GM18907 (cell line): Measurements from ENCODE around the gene ERC1.

ENCODE experiments used
- ATAC-seq: cut with Tn5 transposase; IDR thresholded peaks from one replicate; pipeline ENCODE4 v1.9.1; 2021; ENCODE audit warnings: mild to moderate bottlenecking, moderate library complexity; ENCODE audit not compliant: unreplicated experiment

Gene ERC1

GRCh38 chr12:1373901-1374735 is 383.1 kb downstream of the ERC1 start:
- no peak for ATAC-seq

GRCh38 chr12:1375323-1375722 is 384.3 kb downstream of the ERC1 start:
- ATAC-seq = no peak

- no peak for ATAC-seq
These were observed 386.1 kb downstream of the ERC1 start for GRCh38 chr12:1377117-1377516.

DNA sequence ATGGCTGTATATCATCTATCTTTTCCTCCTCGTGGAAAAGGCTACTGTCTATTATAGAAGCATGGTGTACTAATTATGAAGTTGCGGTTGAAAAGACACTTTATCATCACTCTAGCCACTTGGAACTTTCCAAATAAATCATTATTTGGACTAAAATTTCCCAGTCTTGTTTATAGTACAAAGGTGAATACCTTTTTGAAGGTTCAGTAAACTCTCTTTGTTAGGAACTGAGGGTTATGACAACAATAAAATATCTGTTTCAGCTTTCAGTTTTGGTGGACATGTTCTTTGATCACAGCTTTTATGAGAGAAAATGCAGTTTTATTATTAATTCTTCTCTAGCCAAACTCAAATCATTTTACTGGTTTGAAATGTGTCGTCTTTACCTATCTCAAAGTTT is 386.7 kb downstream of the ERC1 start:
- no peak for ATAC-seq

DNA sequence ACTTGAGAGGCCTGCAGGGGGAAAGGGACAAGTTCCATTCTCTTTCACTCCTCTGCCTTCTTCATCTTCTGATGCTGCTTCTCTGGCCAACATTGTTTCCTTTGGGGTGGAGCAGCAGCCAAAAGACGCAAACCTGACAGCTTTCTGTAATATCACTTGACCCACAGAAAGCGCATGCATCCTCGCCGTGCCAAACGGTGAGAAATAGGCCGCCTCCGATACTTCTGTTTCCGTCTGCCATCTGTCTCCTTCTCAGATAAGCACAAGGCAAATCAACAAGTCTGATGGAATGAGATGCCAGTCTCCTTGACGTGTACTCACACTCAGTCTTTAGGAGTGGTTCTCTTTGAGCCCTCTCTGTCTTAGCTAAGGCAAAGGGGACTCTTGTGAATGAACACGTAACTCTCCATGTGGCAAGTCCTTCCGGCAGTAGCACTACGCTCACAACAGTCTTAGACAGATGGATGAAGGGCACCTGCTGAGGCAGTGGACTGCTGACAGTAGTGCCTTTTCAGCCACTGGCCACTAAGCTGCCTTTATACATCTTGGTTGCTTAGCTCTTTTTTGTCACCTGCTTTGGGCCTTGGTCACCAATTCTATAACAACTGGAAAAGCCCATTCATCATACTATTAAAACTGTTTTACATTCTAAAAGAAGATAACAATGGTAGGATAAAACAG is 389.3 kb downstream of the ERC1 start:
- no peak for ATAC-seq

DNA sequence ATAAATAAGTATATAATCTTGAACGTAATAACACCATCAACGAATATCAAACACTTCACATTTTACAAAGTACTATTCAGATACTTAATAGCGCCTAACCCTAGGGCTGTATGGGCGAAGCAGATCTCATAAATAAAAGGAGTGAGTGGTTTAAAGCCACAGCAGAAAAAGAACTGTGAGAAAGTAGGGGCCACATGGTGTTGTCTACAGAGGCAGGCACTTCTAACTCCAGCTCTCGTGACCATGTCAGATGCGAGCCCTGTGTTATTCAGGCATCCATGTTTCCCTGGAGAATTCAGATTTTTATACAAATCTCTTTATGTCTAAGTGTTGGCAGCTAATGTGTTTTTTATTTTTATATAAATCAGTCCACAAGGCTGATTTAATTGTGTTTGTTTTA is 391.1 kb downstream of the ERC1 start:
- no peak for ATAC-seq

- ATAC-seq = no peak
These were observed 391.8 kb downstream of the ERC1 start for GRCh38 chr12:1382826-1383225.

DNA sequence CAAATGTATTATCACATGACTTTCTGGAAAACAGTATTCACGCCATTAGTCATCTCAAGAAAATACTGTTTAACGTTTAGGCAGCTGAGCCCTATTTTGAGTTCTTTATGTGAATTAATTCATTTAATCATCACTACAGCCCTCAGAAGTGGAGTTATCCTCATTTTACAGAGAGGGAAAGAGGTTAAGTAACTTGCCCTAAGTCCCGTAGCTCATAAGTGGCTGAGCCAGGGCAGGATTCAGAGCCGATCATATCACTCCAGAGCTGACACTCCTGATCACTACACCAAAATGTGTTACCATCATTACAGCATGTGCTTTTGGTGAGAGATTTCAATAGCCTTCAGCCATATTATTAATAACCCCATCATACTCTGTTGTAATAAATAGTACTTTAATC is 392.7 kb downstream of the ERC1 start:
- ATAC-seq = no peak

- no peak for ATAC-seq
These were observed 393.9 kb downstream of the ERC1 start for GRCh38 chr12:1384910-1385309.

DNA sequence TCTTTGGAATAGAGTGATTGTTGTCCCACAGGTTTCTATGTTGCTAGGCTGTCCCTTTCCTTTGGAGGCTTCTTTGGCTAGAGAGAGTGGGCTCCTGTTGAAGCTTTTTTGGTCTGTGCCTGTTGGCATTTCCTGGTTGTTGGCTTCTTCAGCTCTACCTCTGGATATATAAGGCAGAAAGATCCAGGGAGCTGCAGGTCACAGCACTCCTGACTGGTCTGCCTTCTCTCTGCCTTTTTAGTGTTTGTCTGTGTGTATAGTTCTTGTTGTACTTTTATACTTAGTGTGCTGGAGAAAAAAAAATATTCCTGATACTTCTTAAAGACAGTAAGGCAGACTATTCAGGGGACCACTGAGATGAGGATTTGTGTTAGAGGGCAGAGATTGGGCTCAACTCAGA is 400.7 kb downstream of the ERC1 start:
- ATAC-seq = no peak

DNA sequence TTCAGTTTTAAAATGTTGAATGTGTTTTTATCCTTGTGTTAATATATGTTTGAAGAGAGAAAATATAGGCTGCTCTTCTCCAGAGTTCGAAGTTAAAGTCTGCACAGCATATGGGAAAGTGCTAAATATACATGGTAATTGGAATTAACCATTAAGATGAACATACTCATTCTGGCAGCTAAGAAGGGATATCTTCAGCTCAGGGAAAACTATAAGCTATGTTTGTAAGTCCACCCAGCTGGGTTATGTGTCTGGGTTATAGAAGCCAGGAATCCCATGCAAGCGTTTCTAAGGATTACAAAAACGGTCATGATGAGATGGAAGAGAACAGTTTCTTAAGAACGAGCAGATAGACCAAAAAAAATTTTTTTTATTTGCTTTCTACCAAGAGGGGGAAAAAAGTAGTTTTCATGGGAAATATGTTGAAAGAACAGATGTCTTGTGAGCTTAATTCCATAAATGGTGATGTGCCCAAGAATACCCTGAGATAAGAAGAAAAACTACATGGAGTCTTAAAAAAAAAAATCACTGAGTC is 404.5 kb downstream of the ERC1 start:
- no peak for ATAC-seq

DNA sequence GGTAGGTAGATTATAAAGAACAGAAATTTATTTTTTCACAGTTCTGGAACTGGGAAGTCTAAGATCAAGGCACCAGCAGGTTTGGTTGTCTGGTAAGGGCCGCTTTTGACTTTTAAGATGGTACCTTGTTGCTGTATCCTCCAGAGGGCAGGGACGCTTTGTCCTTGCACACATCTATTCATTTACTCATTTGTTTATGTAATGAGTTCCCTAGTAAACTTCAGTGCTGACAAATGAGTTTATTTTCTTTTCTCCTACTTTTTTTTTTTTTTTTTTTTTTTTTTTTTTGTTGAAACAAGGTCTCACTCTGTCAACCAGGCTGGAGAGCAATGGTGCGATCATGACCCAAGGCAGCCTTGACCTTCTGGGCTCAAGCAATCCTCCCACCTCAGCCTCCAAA is 407.6 kb downstream of the ERC1 start:
- ATAC-seq = no peak

- no peak for ATAC-seq
These were observed 410.9 kb downstream of the ERC1 start for GRCh38 chr12:1401891-1402290.

DNA sequence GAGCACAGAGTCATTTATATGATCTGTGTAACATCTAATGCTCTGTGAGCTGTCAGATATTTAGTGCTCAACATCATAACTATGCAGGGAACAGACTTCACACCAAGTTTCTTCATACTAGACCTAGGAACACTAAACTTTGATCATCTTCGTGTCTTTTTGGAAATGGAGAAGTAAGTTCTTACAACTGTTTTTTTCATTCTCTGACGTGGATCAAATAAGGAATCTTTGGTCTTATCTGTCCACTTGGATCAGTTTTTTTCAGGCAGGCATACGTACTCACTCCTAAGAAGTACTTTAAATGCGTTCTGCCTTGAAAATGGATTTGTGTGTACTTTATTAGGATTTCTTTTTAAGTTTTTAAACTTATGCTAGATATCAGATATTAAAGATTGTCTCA is 412.4 kb downstream of the ERC1 start:
- ATAC-seq = no peak

DNA sequence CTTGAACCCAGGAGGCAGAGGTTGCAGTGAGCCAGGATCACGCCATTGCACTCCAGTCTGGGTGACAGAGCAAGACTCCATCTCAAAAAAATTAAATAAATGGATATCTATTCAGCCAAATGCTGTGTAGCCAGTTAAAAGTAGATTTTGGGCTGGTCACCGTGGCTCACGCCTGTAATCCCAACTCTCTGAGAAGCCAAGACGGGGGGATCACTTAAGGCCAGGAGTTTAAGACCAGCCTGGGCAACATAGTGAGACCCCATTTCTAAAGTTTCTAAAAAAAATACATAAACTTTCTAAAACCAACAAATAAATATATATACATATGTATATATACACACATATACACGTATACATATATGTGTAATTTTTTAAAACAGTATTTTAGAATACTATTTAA is 414.6 kb downstream of the ERC1 start:
- ATAC-seq = no peak

- ATAC-seq = no peak
These were observed 419.8 kb downstream of the ERC1 start for GRCh38 chr12:1410794-1411193.

DNA sequence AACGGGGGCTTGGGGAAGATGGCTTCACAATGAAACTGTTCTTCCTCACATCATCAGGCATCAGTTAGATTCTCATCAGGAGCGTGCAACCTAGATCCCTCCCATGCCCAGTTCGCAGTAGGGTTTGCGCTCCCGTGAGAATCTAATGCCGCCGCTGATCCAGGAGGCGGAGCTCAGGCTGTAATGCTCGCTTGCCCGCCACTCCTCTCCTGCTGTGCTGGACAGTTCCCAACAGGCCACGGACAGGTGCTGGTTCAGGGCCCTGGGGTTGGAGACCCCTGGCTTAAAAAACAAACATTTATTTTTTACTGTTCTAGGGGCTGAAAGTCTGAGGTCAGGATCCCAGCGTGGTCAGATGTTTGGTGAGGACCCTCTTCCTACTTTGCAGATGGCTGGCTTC is 422.9 kb downstream of the ERC1 start:
- ATAC-seq = no peak

DNA sequence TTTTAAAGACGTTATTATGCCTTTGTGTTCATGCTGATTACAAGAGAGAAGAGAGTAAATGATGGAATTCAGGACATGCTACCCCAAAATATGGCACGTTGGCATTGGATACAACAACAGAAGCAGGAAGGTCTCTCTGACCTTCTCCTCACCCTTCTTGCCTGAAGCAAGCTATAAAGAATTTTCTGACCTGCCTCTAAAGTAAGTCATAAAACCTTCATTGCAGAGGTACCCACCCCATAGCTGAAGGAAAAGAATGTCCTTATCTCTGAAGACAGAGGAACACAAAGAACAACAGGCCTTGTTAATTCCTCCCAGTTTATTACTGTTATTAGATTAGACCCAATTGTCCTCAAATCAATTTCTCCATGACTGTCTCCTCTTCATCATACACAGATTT is 427.1 kb downstream of the ERC1 start:
- no peak for ATAC-seq

DNA sequence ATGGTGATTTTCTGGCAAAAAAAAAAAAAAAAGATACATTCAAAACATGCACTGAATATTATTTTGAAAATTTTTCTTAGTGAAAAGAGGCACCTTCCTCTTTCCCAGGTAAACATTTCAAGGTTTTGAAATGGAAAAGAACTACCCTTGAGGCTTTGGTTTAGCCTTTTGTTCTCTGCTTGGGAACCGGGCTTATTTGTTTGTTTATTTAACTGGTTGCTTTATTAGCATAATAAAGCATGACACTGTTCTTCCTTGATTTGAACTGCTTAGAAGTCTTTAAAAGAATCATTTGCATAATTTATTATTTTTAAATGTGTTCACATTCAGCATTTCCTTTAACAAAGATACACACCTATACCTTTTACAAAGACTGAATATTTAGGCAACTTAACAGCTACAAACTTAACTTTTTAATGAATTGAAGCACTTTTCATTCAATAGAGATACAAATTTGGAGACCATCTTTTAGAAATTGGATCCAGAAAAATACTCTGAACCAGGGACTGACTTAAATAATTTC is 428.9 kb downstream of the ERC1 start:
- ATAC-seq = no peak

- ATAC-seq = no peak
These were observed 430.2 kb downstream of the ERC1 start for GRCh38 chr12:1421091-1421846.

- peak; percentile 69 for ATAC-seq
These were observed 431.7 kb downstream of the ERC1 start for GRCh38 chr12:1422604-1423315.
